ENCODE results near the gene EHBP1.

Gene EHBP1

DNA sequence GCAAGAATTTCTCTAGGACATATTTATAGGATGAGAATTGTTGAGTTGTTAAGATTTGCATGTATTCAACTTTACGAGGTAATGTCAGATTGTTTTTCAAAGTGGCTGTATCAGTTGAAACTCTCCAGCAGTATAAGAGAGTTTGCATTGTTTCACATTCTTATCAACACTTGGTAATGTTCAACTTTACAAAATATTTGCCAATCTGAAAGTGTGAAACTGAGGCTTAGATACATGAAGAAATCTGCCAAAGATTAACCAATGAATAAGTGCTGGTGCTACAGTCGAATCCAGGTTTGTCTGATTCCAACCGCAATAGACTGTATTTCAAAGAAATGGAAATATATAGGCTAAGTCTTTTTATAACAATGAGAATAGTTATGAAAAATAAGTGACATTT, 117.0 kb downstream of the EHBP1 start:
- no peak for DNase-seq (ENCODE audit: low read depth in 2 of 2)

DNA sequence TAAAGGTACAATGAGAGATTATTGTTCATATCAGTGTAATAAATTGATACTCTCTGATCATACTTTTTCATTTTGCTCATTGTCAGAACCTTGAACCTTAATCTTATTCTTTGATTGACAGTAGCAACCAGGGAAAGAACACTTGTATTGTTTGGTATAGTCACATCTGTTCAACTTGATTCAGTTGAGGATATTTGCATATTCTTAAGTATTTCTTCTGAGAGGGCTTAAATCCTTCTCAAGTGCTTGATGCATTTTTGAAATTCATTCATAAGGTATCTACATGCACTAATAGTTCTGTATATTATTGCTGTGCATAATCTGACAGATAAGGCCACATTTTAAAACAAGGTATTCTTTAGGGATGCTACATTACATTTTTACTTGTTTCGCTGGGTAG, 118.9 kb downstream of the EHBP1 start:
- DNase-seq (ENCODE audit: low read depth in 2 of 2), result no peak

GRCh38 chr2:62826141-62826540, 120.6 kb downstream of the EHBP1 start:
- DNase-seq (ENCODE audit: low read depth in 2 of 2), result no peak

GRCh38 chr2:62826953-62827675, 121.6 kb downstream of the EHBP1 start:
- no peak for DNase-seq (ENCODE audit: low read depth in 2 of 2)

DNA sequence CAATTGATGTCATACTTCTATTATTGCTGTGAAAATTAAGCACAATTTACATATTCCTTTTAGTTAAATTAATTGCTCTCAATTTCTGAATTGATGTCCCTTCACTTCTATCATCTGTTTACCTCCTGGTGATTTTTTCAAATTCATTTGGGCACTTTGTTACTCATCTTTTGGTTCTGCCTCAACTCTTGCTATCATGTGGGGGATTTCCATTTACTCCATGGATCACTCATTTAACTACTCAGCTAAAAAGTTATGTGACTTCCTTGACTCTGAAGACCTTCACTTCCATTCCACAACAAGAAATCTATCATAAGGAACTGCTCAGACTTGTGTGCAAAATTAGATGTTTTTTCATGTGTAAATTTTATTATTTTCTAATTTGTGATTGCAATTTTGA, 126.2 kb downstream of the EHBP1 start:
- DNase-seq (ENCODE audit: low read depth in 2 of 2), result no peak

DNA sequence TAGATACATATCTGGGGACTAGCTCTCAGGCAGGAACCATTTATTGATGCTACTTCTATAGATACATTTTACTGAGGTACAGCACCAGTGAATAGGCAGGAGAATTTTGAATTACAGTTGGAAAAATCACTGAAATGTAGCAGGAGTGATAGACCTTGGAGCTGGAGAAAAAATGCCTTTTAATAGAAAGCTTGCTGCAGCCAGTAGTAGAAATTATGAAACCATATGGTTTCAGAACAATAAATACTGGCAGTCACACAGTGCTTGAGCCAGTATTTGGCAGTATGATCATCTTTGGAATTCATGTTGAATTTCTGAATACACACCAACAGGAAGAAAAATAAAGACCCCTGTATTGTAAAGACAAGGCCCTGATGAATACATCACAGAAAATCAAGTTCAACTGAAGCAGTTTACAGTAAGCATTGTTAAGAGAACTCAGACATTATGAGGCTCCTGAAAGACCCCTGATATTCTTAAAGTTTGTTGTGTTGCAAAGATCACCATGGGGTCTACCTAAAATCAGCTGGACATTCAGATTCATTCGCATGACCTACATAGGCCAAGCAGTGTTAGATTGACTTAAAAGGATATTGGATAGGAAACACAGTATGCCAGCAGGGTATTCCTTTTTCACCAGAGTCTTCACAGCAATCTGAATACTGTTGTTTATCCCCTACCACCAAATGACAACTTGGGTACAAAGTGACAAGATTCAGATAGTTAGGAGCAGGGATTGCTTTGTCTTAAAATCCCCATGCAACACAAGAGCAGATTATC, 139.0 kb downstream of the EHBP1 start:
- DNase-seq (ENCODE audit: low read depth in 2 of 2), result no peak

- no peak for DNase-seq (ENCODE audit: low read depth in 2 of 2)
Measured at GRCh38 chr2:62845256-62845655, 139.7 kb downstream of the EHBP1 start.

- no peak for DNase-seq (ENCODE audit: low read depth in 2 of 2)
Measured at GRCh38 chr2:62852254-62852653, 146.7 kb downstream of the EHBP1 start.

- DNase-seq (ENCODE audit: low read depth in 2 of 2), result no peak
Measured at GRCh38 chr2:62854600-62855514, 149.3 kb downstream of the EHBP1 start.

GRCh38 chr2:62856228-62857040, 150.9 kb downstream of the EHBP1 start:
- no peak for DNase-seq (ENCODE audit: low read depth in 2 of 2)

GRCh38 chr2:62857139-62857931, 151.8 kb downstream of the EHBP1 start:
- no peak for DNase-seq (ENCODE audit: low read depth in 2 of 2)

GRCh38 chr2:62858231-62858832, 152.8 kb downstream of the EHBP1 start:
- DNase-seq (ENCODE audit: low read depth in 2 of 2), result no peak

- no peak for DNase-seq (ENCODE audit: low read depth in 2 of 2)
Measured at GRCh38 chr2:62868947-62869346, 163.4 kb downstream of the EHBP1 start.

DNA sequence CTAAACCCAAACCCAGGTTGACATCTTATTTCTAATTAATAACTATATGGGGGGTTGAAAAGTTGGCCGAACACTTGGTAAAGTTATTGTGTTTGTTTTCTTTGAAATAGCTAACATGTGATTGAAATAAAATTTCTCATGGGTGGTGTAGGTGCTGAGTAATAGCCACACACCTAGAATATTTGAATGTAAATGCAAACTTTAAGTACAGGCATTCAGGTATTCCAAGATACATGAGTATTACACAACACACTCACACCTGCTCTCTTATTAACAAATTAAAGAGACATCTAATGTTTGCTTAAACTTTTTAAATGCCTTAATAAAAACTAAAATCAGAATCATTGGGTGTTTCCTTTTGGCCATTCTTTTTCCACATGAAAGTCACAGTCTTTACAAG, 165.5 kb downstream of the EHBP1 start:
- DNase-seq (ENCODE audit: low read depth in 2 of 2), result no peak

DNA sequence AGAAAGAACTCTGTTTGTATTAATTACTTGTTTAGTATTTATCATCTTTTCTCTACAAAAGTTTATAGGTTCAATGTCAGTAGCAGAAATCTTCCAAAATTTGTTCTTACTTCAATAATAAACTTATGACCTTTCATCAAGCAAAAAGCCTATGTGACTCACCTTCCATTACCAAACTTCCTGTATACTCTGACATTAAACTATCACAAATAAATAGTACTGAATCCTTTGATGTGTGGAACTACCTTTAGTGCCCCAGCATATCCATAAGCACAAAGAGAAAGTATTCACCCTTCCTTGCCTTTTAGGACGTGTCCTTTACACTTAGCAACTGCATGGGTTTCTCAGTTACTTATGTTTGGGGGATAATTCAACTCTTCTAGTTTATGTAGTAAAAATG, 166.0 kb downstream of the EHBP1 start:
- DNase-seq (ENCODE audit: low read depth in 2 of 2), result no peak

- no peak for DNase-seq (ENCODE audit: low read depth in 2 of 2)
Measured at GRCh38 chr2:62873603-62874002, 168.1 kb downstream of the EHBP1 start.

- no peak for DNase-seq (ENCODE audit: low read depth in 2 of 2)
Measured at GRCh38 chr2:62874881-62875383, 169.4 kb downstream of the EHBP1 start.

DNA sequence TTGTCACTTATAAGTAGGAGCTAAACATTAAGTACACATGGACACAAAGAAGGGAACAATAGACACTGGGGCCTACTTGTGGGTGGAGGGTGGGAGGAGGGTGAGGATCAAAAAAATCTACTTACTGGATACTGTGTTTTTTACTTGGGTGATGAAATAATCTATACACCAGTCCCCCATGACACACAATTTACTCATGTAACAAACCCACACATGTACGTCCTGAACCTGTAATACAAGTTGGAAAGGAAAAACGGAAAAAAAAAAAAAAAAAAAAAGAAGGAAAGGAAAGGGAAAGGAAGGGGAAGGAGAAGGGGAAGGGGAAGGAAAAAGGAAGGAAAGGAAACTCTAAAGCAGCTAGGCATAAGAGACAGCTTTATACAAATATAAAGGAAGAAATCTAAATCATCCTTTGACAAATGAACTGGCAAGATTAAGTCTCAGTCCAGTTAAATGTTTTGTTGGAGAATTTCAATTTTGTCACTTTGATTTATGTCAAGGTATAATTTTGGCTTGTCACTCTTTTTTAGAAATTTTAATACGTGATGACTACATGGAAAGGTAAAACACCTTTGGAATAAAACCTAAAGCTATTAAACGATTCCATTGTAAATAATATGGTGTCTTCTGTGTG, 175.8 kb downstream of the EHBP1 start:
- DNase-seq (ENCODE audit: low read depth in 2 of 2), result no peak

- no peak for DNase-seq (ENCODE audit: low read depth in 2 of 2)
Measured at GRCh38 chr2:62883629-62884028, 178.1 kb downstream of the EHBP1 start.

DNA sequence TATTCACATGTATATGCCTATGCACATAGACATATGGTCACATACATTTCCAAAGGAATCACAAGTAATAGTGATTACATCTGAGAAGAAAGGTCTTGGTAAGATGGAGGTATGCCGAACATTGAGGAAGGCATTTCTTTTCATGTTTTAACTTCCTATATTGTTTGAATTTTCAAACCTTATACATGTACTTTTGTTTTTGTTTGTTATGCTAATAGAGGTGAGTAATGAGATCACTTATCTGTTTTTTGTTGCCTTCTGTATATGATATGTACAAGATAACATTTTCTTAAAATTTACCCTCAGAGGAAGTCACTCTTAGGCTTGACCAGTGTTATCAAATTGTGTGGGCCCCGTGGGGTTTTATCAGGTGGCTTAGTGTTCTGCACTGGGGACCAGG, 178.6 kb downstream of the EHBP1 start:
- no peak for DNase-seq (ENCODE audit: low read depth in 2 of 2)

Measured in stimulated activated CD4-positive, alpha-beta T cell treated with anti-CD3 and anti-CD28 coated beads, Interleukin-1b, Interleukin-23, amount 100 ng/mL, for 1 hour (primary cell).